Measurements from ENCODE around the gene DCANP1. TPM values are rescaled to one million over a fixed set of nuclear protein-coding genes. Genes with fewer than 3 reads are reported as not detected.

DCANP1 gene
- total RNA-seq, 2 experiments from 2014 or later: not detected

DNA sequence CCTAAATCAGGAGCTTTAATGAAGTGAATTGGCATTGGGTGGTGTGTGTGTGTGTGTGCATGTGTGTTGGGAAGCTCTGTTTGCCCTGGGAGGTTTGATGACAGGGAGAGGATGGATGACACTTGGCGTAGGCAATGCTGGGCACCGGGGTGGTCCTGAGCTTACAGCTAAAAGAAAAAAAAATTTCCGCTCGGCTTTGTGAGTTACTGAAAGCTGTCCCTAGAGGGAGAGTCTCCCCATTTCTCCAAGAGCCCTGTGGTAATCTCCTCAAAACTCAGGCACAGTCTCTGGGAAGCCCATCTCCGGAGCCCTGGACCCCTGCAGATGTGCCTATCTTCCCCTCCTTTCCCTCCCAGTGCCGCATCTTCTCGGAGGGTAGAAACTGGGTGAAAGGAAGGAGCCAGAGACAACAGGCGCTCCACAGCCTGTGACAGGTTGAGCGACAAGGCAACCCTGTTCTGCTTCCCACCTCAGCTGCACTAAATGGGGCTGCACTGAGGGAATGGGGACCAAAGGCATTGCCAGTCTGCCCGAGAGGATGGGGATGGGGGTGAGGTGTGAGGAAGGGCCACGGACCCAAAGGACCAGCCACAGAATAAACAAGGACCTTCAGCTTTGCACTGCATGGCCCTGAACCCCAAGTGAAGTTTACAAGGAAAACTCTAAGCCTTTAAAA is 40.8 kb upstream of the DCANP1 start:
- Mint-ChIP-seq H3K27me3 (peaks cover 76% of the 10 kb centered on the region), H3K36me3 (ENCODE audit: low read depth) (peaks cover 2% of the 10 kb centered on the region), H3K9me3 (no peaks in the 10 kb centered on the region), H3K4me3 (no peak overlapping the region), H3K4me1 (peaks cover 7% of the 10 kb centered on the region), H3K27ac (no peak overlapping the region)
- ChIA-PET POLR2A (no interaction called here), CTCF (interaction anchor here (0.9 to 1.0 kb wide), 2 partner anchors 25 to 44 kb away, joined by 3 read pairs; no protein-coding TSS in a partner anchor)
- no peak for DNase-seq

DNA sequence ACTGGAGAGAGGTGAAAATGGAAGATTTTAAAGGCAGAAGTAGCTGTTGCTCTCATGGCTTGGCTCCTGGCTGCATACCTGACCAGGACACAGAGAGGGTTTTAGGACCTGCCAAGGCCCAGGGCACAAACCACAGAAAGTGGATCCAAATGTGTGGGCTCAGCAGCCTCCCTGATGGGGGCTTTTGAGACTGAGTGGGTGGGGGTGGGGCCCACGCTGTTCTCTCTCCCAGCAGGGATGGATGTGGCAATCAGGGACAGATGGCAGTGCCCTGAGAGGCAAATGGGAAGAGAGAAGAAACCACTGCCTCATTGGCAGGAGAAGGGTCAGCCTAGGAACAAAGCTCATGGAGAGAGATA is 39.9 kb upstream of the DCANP1 start:
- CTCF ChIA-PET: interaction anchor here (0.8 to 0.9 kb wide), 2 partner anchors 14 to 24 kb away, joined by 3 read pairs; no protein-coding TSS in a partner anchor
- H3K27me3 Mint-ChIP-seq: peaks cover 66% of the 10 kb centered on the region
- no peak for DNase-seq
- H3K27ac Mint-ChIP-seq: no peak overlapping the region
- peaks cover 7% of the 10 kb centered on the region for H3K4me1 Mint-ChIP-seq
- H3K4me3 Mint-ChIP-seq: no peak overlapping the region
- peaks cover 2% of the 10 kb centered on the region for H3K36me3 Mint-ChIP-seq (ENCODE audit: low read depth)
- no peaks in the 10 kb centered on the region for H3K9me3 Mint-ChIP-seq
- POLR2A ChIA-PET: no interaction called here

DNA sequence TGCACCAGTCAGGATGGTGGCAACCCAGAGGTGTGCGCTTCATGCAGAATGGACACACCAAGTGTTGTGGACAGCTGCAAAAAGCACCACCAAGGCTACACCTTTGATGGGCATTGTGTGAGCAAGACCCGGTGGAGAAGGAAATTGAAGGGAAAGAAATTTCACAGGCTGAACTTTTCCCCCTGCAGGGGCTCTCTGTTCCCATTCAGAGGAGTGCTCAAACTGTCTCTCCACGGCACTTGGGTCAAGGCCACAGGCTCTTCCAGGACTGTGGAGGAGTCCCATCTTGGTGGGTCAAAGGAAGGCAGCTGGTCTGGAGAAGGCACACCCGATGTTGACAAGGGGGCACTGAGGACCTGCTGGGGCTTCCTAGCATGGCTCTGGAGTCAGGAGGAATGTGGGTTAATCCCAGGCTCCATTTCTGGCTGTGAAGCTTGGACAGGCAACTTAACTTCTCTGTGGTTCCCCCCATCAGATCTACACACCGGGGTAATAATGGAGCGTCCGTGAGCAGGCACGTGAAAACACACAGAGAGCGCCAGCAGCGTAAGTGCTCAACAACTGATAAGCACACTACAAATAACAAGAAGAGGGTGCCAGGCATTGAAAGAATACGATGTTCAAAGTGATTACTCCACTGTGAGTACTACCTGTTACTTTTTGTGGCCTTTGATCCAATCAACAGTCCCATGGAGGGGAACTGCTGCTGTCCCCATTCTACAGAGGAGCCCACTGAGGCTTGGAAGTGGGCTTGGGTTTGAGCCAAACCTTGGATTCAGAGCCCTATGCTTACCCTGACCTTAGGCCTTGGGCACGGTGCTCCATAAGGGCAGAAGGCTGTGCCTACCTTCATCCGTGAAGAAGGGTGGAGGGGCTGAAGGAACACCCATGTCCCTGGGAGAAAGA is 39.2 kb upstream of the DCANP1 start:
- peaks cover 2% of the 10 kb centered on the region for H3K36me3 Mint-ChIP-seq (ENCODE audit: low read depth)
- no peak overlapping the region for H3K27ac Mint-ChIP-seq
- CTCF ChIA-PET: no interaction called here
- H3K9me3 Mint-ChIP-seq: no peaks in the 10 kb centered on the region
- no peak overlapping the region for H3K4me3 Mint-ChIP-seq
- peaks cover 60% of the 10 kb centered on the region for H3K27me3 Mint-ChIP-seq
- DNase-seq: no peak
- POLR2A ChIA-PET: interaction anchor here (0.6 kb wide), 1 partner anchor 81 kb away, joined by 3 read pairs; no protein-coding TSS in a partner anchor
- H3K4me1 Mint-ChIP-seq: peaks cover 7% of the 10 kb centered on the region

DNA sequence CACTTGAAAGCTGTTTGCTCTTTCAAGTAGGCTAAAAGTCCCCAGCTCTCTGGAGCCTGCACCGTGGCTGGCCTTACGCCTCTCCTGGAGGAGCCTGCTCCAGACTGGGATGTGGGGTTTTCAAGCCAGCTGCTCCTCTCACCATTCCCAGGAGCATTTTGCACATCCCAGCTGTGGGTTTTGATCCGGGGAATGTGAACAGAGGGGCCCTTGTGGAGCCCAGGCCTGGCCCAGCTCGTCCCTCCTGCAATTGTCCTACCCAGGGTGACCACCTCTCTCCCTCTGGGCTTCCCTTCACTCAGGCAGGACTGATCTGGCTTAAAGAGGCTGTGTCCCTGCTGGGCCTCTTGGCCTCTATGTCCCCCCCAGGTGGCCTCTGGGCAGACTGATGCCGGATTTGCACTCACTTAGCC is 37.5 kb upstream of the DCANP1 start:
- ChIA-PET POLR2A (no interaction called here), CTCF (no interaction called here)
- Mint-ChIP-seq H3K36me3 (ENCODE audit: low read depth) (no peaks in the 10 kb centered on the region), H3K27me3 (peaks cover 44% of the 10 kb centered on the region), H3K27ac (no peak overlapping the region), H3K9me3 (no peaks in the 10 kb centered on the region), H3K4me3 (no peak overlapping the region), H3K4me1 (peaks cover 4% of the 10 kb centered on the region)
- DNase-seq: no peak

DNA sequence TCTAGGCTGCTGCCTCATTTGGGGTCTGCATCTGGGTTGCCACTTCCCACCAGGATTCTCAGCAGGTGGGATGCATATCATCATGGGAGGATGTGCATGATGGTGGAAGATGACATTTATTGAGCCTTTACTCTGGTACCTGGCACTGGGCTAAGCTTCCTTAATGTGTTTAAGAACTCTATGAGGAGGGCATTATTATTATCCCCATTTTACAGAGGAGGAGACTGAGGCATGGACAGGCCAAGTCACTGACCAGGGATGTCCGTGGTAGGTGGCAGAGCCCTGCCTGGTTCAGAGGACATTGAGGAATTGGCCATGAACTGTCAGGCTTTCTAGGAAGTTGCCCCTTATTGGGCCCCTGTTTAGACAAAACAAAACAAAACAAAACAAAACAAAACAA is 36.1 kb upstream of the DCANP1 start:
- POLR2A ChIA-PET: no interaction called here
- no peak overlapping the region for H3K4me3 Mint-ChIP-seq
- H3K36me3 Mint-ChIP-seq (ENCODE audit: low read depth): no peaks in the 10 kb centered on the region

DNA sequence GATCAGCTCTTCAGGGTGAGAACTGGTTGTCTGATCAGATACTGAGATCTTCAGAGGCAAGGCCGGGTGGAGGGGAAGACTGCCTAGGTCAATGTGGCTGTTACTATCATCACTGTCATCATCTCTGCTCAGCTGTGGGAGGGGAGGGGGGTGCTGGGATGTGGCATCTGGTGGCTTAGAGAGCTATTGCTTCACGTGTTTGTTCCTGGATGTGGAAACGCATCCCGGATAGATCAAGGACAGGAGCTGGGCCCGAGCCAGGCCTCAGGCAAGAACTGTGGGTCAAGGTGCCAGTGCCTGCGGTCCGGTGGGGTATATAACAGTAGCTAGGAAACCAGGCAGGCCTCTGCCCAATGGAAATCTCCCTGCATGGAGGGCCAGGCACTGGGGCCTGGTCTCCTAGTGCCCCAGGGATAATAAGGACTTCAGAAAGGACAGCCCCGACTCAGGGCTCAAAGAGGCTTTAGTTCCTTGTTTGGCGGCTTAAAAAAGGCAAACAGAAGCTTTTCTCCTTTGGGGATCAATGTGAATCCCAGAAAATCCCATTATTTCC is 35.3 kb upstream of the DCANP1 start:
- no peak for DNase-seq
- H3K27me3 Mint-ChIP-seq: peaks cover 27% of the 10 kb centered on the region
- no peaks in the 10 kb centered on the region for H3K9me3 Mint-ChIP-seq
- no peak overlapping the region for H3K27ac Mint-ChIP-seq
- H3K4me1 Mint-ChIP-seq: no peaks in the 10 kb centered on the region
- no peaks in the 10 kb centered on the region for H3K36me3 Mint-ChIP-seq (ENCODE audit: low read depth)
- POLR2A ChIA-PET: no interaction called here
- no peak overlapping the region for H3K4me3 Mint-ChIP-seq
- CTCF ChIA-PET: no interaction called here

More for the DNA sequence above, 36.1 kb upstream of the DCANP1 start:
- Mint-ChIP-seq H3K27me3 (peaks cover 35% of the 10 kb centered on the region), H3K4me1 (no peaks in the 10 kb centered on the region), H3K9me3 (no peaks in the 10 kb centered on the region), H3K27ac (no peak overlapping the region)
- no peak for DNase-seq
- CTCF ChIA-PET: no interaction called here

DNA sequence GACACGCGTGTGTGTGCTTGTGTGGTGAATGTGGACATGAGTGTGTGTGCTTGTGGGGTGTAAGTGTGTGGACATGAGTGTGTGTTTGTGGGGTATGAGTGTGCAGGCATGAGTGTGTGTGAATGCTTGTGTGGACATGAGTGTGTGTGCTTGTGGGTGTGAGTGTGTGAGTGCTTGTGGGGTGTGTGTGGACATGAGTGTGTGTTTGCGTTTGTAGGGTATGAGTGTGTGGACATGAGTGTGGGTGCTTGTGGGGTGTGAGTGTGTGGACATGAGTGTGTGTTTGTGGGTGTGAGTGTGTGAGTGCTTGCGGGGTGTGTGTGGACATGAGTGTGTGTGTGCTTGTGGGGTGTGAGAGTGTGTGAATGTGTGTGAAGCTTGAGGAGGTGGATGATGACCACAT is 34.8 kb upstream of the DCANP1 start:
- no peak for DNase-seq
- no peak overlapping the region for H3K4me3 Mint-ChIP-seq
- H3K36me3 Mint-ChIP-seq (ENCODE audit: low read depth): no peaks in the 10 kb centered on the region
- H3K9me3 Mint-ChIP-seq: no peaks in the 10 kb centered on the region
- H3K4me1 Mint-ChIP-seq: no peaks in the 10 kb centered on the region
- CTCF ChIA-PET: no interaction called here
- POLR2A ChIA-PET: no interaction called here
- peaks cover 22% of the 10 kb centered on the region for H3K27me3 Mint-ChIP-seq
- no peak overlapping the region for H3K27ac Mint-ChIP-seq

DNA sequence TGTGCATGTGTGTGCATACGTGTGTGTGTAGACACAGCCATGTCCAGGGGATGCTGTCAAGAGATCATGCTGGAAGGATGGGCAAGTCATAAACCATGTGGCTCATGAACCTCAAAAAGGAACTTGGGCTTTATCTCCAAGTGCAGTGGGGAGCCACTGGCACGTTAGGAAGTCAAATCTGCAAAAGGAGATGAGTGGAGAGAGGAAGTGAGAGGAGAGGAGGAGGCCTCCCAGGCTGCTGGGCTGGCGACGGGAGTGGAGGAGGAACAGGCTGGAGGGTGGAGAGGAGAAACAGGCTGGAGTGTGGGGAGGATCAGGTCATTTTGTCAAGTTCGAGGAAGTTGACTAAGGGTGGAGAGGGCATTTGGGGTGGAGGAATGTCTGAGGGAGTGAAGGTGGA is 34.2 kb upstream of the DCANP1 start:
- no peak overlapping the region for H3K27ac Mint-ChIP-seq
- POLR2A ChIA-PET: no interaction called here

DNA sequence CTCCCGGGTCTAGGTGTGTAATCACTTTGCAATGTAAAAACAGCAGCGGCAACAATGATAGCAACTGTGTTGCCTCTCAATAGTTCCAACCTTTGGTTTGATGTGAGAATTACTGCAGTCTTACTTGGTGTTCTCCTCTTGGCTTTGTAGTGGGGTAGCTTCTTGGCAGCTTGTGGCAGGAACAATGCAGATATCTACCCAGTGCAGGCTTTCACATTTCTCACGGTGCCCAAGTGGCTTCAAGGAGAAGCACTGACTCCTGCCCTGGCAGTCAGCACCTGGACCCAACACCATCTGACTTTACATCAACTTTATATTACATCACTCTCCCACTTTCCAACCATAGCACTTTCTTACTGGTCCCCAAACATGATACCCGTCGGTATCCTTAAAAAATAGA is 33.4 kb upstream of the DCANP1 start:
- H3K36me3 Mint-ChIP-seq (ENCODE audit: low read depth): no peaks in the 10 kb centered on the region
- POLR2A ChIA-PET: no interaction called here
- no peak overlapping the region for H3K27ac Mint-ChIP-seq
- CTCF ChIA-PET: interaction anchor here (1.2 kb wide), 1 partner anchor 86 kb away, joined by 3 read pairs; no protein-coding TSS in a partner anchor
- peaks cover 19% of the 10 kb centered on the region for H3K27me3 Mint-ChIP-seq
- H3K4me1 Mint-ChIP-seq: no peaks in the 10 kb centered on the region
- DNase-seq: no peak
- H3K9me3 Mint-ChIP-seq: no peaks in the 10 kb centered on the region
- no peak overlapping the region for H3K4me3 Mint-ChIP-seq

More for the DNA sequence above, 34.2 kb upstream of the DCANP1 start:
- DNase-seq: no peak
- no peaks in the 10 kb centered on the region for H3K4me1 Mint-ChIP-seq
- no peak overlapping the region for H3K4me3 Mint-ChIP-seq
- CTCF ChIA-PET: no interaction called here
- no peaks in the 10 kb centered on the region for H3K9me3 Mint-ChIP-seq
- peaks cover 21% of the 10 kb centered on the region for H3K27me3 Mint-ChIP-seq
- H3K36me3 Mint-ChIP-seq (ENCODE audit: low read depth): no peaks in the 10 kb centered on the region

DNA sequence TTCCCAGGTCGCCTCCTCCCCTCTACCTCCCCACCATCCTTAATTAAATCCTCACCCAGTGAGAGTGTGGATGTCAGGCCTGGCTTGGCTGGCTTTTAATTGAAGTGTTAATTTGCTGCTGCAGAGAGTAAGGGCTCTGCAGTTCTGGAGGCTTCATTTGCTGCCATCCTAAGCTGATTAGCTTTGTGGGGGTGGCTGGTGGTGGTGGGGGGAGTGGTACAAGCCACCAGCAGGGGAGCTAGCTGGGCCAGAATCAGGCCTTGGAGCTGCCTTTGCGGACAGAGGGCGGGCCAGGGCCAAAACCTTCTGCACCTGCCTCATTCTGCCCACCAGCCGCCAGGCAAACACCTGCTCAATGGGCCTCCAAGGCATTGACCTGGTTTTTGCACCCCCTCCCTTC is 31.8 kb upstream of the DCANP1 start:
- POLR2A ChIA-PET: no interaction called here
- CTCF ChIA-PET: interaction anchor here (0.5 kb wide), 1 partner anchor 54 kb away, joined by 3 read pairs; no protein-coding TSS in a partner anchor
- no peak overlapping the region for H3K4me3 Mint-ChIP-seq
- H3K9me3 Mint-ChIP-seq: no peaks in the 10 kb centered on the region
- H3K4me1 Mint-ChIP-seq: no peaks in the 10 kb centered on the region
- no peaks in the 10 kb centered on the region for H3K36me3 Mint-ChIP-seq (ENCODE audit: low read depth)
- peaks cover 14% of the 10 kb centered on the region for H3K27me3 Mint-ChIP-seq
- H3K27ac Mint-ChIP-seq: no peak overlapping the region
- no peak for DNase-seq

DNA sequence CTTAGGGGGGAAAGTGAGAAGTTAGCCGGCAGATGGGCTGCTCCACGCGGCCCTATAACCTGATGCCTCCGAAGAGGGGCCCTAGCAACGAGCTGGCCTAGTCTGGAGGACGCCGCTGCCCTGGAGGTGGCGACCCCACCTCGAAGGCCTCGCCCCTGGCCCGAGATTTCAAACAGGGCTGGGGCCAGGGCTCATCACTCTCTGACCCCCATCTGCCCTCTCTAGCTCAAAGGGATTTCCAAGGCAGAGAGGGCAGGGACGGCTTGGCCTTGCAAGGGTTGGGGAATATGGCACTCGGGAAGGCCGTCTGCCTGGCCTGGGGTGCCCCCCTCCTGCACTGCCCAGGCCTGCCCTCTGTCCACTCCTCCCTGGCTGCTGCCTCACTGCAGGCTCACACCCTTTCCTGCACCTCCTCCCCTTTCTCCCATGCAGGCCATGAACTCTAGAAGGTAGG is 30.5 kb upstream of the DCANP1 start:
- no peaks in the 10 kb centered on the region for H3K9me3 Mint-ChIP-seq
- POLR2A ChIA-PET: no interaction called here
- H3K4me3 Mint-ChIP-seq: no peak overlapping the region
- no peaks in the 10 kb centered on the region for H3K4me1 Mint-ChIP-seq
- CTCF ChIA-PET: no interaction called here
- no peak for DNase-seq
- H3K36me3 Mint-ChIP-seq (ENCODE audit: low read depth): no peaks in the 10 kb centered on the region
- H3K27ac Mint-ChIP-seq: no peak overlapping the region
- H3K27me3 Mint-ChIP-seq: peaks cover 18% of the 10 kb centered on the region

DNA sequence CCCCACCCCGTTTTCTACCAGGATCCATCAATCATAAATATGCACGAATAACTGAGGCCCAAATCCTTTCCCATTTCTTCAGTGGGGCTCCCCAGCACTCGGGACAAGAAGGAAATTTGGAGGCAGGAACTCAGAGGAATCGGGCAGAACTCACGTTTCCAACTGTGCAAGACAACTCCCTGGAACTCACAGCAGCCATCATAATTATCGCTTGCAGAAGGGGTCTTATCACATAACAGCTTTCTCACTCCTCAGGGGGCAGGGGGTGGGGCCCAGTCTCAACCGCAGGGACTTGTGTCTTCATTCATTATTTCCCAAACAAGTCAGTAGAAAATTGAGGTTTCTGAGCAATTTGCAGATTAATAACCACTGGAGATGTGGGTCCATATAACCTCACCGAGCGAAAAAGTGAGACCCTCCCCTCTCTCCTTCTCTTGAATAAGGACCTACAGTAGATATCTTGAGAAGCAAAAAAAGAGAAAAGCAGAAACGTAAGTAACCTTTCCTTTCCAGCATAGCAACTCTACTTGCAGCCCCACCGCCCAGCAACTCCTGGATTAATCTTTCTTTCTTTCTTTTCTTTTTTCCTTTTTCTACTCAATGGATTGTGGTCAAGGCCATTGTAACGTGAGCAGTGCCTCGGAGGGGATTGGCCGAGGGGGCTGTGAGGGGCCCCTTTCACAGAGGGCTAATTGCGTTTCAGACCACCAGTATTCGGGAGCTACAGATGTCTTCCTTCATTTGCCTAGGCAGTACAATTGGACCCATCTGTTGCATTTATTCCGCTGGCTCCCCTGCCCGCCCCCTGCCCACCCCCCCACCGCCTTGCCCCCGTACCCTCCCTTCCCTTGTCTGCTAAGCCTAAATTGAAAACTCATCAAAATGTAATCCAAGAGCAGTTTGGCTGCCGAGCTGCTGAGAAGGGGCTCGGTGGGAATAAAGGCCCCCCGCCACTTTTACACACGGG is 29.8 kb upstream of the DCANP1 start:
- Mint-ChIP-seq H3K27me3 (peaks cover 23% of the 10 kb centered on the region), H3K4me1 (no peaks in the 10 kb centered on the region), H3K27ac (no peak overlapping the region), H3K4me3 (no peak overlapping the region), H3K9me3 (no peaks in the 10 kb centered on the region), H3K36me3 (ENCODE audit: low read depth) (no peaks in the 10 kb centered on the region)
- DNase-seq: no peak
- ChIA-PET POLR2A (no interaction called here), CTCF (no interaction called here)

Data from activated CD4-positive, alpha-beta T cell treated with anti-CD3 and anti-CD28 coated beads, Interleukin-2, amount 10 ng/mL, durations not matched to agents 7 days and 5 days (primary cell).